Prostate gland (tissue), 2 donors: ENCODE measurements around the gene ZNRF4. TPM values are rescaled to one million over a fixed set of nuclear protein-coding genes. Genes with fewer than 3 reads are reported as not detected.

Experiments used
- DNase-seq: peaks from one replicate; pipeline ENCODE4 v3.0.0-alpha.2; 2019; ENCODE audit warnings: low spot score
- H3K27ac ChIP-seq, 2 donors: fragments of 200-600 bp; sonication (generic); 2 replicates each; pipeline ENCODE4 v1.5.1; 2017 to 2019
- H3K27me3 ChIP-seq: fragments of 200-600 bp; sonication (generic); replicated peaks from 2 replicates; pipeline ENCODE4 v1.5.1; 2019; ENCODE audit not compliant: insufficient read depth
- H3K36me3 ChIP-seq, 2 donors: fragments of 200-600 bp; sonication (generic); 1 replicate in 1 of 2; 2 replicates in 1 of 2; pipeline versions ENCODE4 v1.5.1 to v1.8.1; 2017 to 2019
- H3K4me1 ChIP-seq: fragments of 200-600 bp; sonication (generic); replicated peaks from 2 replicates; pipeline ENCODE4 v1.5.1; 2019
- H3K4me3 ChIP-seq, 2 donors: fragments of 200-600 bp; sonication (generic); 2 replicates each; pipeline ENCODE4 v1.5.1; 2017 to 2019
- H3K9me3 ChIP-seq: fragments of 200-600 bp; sonication (generic); 2 replicates; pipeline ENCODE4 v1.5.1; 2017
- POLR2A ChIP-seq: fragments of 450-650 bp; IDR thresholded peaks from one replicate; pipeline ENCODE4 v1.6.1; 2016; ENCODE audit warnings: antibody characterized with exemption, mild to moderate bottlenecking
- POLR2AphosphoS5 ChIP-seq: sonication (generic); formaldehyde crosslinking; IDR thresholded peaks from one replicate; pipeline ENCODE4 v1.6.1; 2017; ENCODE audit warnings: antibody characterized with exemption
- WGBS: methylation state at CpG from one replicate; pipeline ENCODE4 v1.1.5; 2018; 5-methylcytosine and 5-hydroxymethylcytosine counted together
- intact Hi-C: fragments of 100-400 bp; cut with DNase I; formaldehyde crosslinking; loops from one replicate; pipeline ENCODE4 v1.14.2; 2022
- total RNA-seq, 2 donors: library from RNA; depleted of rRNA; stranded (reverse); fragments of >200 nt; gene quantifications; one replicate each; pipeline ENCODE4 v1.1.0, GENCODE V29; 2016
- TF ChIP-seq, protein P1 (sequence below), 4 experiments: fragments of 200-600 bp in 2 of 4; fragments of 450-650 bp in 2 of 4; sonication (generic) in 2 of 4; IDR thresholded peaks; 1 replicate in 3 of 4; 2 replicates in 1 of 4; pipeline ENCODE4 v1.5.1; 2016 to 2019; ENCODE audit warnings: antibody characterized with exemption in 4 of 4, mild to moderate bottlenecking in 2 of 4, moderate library complexity in 2 of 4

Gene ZNRF4
- total RNA-seq, 2 donors from 2014 or later, result 13.2 TPM; not detected in 1

DNA sequence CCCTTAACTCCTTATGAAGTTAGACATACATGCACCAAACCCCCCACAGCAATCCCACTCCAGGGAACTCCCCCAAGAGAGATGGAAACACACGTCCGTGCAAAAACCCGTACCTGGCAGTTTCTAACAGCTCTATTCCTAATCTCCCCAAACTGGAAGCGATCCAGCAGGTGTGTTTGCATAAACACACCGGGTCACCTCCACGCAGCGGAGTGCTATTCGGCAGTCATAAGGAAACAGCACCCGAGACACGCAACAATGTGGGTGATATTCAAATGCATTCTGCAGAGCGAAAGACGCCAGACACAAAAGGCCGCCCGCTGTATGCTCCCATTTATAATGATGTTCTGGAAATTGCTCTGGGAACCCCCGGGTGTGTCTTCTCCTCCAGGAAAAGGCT is 6.8 kb upstream of the ZNRF4 start:
- peaks cover 4% of the 10 kb centered on the region for H3K27me3 ChIP-seq
- TF ChIP-seq, protein P1, sequence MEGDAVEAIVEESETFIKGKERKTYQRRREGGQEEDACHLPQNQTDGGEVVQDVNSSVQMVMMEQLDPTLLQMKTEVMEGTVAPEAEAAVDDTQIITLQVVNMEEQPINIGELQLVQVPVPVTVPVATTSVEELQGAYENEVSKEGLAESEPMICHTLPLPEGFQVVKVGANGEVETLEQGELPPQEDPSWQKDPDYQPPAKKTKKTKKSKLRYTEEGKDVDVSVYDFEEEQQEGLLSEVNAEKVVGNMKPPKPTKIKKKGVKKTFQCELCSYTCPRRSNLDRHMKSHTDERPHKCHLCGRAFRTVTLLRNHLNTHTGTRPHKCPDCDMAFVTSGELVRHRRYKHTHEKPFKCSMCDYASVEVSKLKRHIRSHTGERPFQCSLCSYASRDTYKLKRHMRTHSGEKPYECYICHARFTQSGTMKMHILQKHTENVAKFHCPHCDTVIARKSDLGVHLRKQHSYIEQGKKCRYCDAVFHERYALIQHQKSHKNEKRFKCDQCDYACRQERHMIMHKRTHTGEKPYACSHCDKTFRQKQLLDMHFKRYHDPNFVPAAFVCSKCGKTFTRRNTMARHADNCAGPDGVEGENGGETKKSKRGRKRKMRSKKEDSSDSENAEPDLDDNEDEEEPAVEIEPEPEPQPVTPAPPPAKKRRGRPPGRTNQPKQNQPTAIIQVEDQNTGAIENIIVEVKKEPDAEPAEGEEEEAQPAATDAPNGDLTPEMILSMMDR (IDR thresholded peaks at IDR 0.05), result no peak
- TF ChIP-seq POLR2A, result no peak
- TF ChIP-seq POLR2AphosphoS5, result no peak

DNA sequence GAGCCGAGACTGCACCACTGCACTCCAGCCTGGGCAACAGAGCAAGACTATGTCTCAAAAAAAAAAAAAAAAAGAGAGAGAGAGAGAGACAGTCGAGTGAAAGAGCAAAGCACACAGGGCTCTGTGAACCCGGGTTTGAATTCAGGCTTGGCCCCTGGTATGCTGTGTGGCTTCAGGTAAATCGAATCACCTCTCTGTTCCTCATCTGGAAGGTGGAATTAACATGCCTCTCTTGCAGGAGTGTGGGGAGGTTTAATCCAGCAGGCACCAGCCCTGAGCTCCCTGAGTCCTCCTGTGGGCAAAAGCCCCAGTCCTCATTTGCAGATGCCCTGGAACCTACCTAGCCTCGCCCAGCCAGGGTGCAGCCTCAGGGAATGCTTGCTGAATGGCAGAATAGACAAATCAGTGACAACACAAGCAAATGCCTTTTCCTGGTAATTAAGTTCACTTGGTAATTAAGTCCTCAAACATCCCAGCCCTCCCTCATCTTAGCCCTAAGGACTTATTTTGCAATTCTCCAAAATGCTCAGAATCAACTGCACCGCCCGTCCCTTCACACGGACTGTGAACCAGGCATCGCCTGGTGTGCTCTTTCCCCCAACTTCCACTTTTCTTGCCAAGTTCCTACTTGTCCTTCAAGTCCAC is 4.6 kb upstream of the ZNRF4 start:
- intact Hi-C loops, result no loop called here
- no peak for TF ChIP-seq POLR2AphosphoS5
- TF ChIP-seq, protein P1 (IDR thresholded peaks at IDR 0.05), result no peak
- no peak for TF ChIP-seq POLR2A
- Histone ChIP-seq H3K4me1 (no peaks in the 10 kb centered on the region), H3K27me3 (peaks cover 4% of the 10 kb centered on the region), H3K9me3 (no peaks in the 10 kb centered on the region), H3K4me3 (no peak overlapping the region), H3K27ac (no peak overlapping the region), H3K36me3 (no peaks in the 10 kb centered on the region)
- DNase-seq, result no peak
- WGBS, result 46% methylated on average over 9 of the region's 9 CpGs

More for the DNA sequence above, 6.8 kb upstream of the ZNRF4 start:
- 37% methylated on average over 15 of the region's 15 CpGs for WGBS
- no peaks in the 10 kb centered on the region for H3K9me3 ChIP-seq
- no peak for DNase-seq
- no peak overlapping the region for H3K27ac ChIP-seq
- intact Hi-C loops, result no loop called here
- no peaks in the 10 kb centered on the region for H3K36me3 ChIP-seq
- no peak overlapping the region for H3K4me3 ChIP-seq
- H3K4me1 ChIP-seq, result no peaks in the 10 kb centered on the region

DNA sequence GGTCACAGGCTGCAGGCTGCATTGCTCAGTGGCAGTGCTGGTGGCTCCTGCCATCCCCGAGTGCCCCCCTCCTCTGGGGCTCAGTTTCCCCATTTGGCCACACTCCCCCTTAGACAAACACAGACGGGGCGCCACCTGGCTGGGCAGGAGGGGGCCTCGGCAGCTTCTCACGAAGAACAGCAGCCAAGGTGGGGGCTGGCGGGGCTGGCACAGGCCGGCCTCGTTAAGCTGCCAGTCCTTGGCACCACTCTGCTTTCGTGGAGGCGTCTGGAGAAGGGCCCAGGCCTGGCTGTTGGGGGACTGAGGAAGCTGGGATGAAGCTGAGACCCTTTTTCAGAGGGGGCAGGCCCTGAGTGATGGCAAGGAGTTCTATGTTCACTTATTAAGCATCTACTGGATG is 3.7 kb upstream of the ZNRF4 start:
- Histone ChIP-seq H3K4me1 (no peaks in the 10 kb centered on the region), H3K4me3 (no peak overlapping the region), H3K9me3 (no peaks in the 10 kb centered on the region), H3K27me3 (peaks cover 4% of the 10 kb centered on the region), H3K27ac (no peak overlapping the region), H3K36me3 (no peaks in the 10 kb centered on the region)
- intact Hi-C loops, result no loop called here
- no peak for DNase-seq
- TF ChIP-seq, protein P1 (IDR thresholded peaks at IDR 0.05), result no peak
- no peak for TF ChIP-seq POLR2AphosphoS5
- no peak for TF ChIP-seq POLR2A
- 46% methylated on average over 10 of the region's 10 CpGs for WGBS

DNA sequence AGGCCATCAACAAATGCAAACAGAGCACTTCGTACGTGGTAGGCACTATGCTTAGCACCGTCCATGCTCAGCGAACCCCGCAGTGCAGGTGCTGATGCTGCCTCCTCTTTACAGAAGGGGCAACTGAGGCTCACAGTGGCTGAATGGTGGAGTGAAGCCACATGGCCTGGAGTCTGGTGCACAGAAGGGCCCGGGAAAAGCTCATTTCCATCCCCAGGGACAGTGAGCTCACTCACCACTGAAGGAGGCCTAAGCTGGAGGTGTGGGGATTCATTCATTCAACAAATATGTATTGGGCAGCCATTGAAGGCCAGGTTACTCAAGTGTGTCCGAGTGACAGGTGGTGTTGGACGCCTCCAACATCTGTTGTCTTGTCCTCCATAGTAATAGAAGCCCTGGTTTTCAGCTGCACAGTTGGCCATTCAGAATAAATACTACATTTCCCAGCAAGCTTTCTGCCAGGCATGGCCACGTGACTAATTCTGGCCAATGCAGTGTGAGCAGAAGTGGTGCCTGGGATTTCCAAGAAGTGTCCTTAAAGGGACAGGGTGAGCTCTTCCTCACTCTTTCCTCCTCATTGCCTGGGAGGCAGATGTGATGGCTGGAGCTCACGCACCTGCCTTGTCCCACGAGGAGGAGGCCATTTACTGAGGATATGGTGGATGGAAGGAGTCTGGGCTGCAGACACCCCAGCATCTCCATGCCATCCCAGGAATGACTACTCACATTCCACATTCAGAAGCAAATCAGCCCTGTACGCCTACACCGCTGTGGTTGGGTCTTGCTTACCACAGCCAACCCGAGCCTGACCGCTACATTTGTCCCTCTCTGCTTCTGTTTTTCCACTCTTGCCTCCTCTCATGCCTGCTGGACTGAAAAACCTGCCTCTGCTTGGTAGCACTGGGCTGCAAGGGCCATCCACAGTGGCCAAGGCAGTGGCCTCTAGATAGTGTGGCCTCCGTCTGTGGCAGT is 2.3 kb upstream of the ZNRF4 start:
- intact Hi-C loops, result no loop called here
- Histone ChIP-seq H3K4me1 (no peaks in the 10 kb centered on the region), H3K9me3 (no peaks in the 10 kb centered on the region), H3K27ac (no peak overlapping the region), H3K27me3 (peaks cover 4% of the 10 kb centered on the region), H3K4me3 (no peak overlapping the region), H3K36me3 (no peaks in the 10 kb centered on the region)
- WGBS, result 84% methylated on average over 16 of the region's 16 CpGs
- DNase-seq, result no peak
- no peak for TF ChIP-seq POLR2A
- no peak for TF ChIP-seq POLR2AphosphoS5
- TF ChIP-seq, protein P1 (IDR thresholded peaks at IDR 0.05), result no peak
